DOHH2 (cell line): ENCODE results near the gene LY6G6F.
A peak's percentile ranks its signal among the peaks of the same experiment; 100 is the strongest.

Experiments
- H3F3A ChIP-seq: fragments of 200-600 bp; sonication (generic), shearing (Covaris generic); 2 replicates; pipeline ENCODE4 v1.6.0; 2016; ENCODE audit warnings: antibody characterized with exemption, mild to moderate bottlenecking; ENCODE audit not compliant: control insufficient read depth, insufficient read depth
- H3K27ac ChIP-seq: fragments of 200-600 bp; sonication (generic); 2 replicates; pipeline ENCODE4 v1.5.1; 2014; ENCODE audit warnings: low read depth, mild to moderate bottlenecking, low read length, moderate library complexity
- H3K27me3 ChIP-seq: fragments of 200-600 bp; sonication (generic); 2 replicates; pipeline ENCODE4 v1.6.1; 2014; ENCODE audit warnings: mild to moderate bottlenecking, low read length, mixed read lengths; ENCODE audit not compliant: control insufficient read depth
- H3K36me3 ChIP-seq: fragments of 200-600 bp; sonication (generic); 2 replicates; pipeline ENCODE4 v1.6.1; 2014; ENCODE audit warnings: mild to moderate bottlenecking, low read length, moderate library complexity, mixed read lengths; ENCODE audit not compliant: control insufficient read depth
- H3K4me1 ChIP-seq: fragments of 200-600 bp; sonication (generic); 2 replicates; pipeline ENCODE4 v1.6.1; 2014; ENCODE audit warnings: mild to moderate bottlenecking, low read length, mixed read lengths; ENCODE audit not compliant: control insufficient read depth
- H3K4me2 ChIP-seq: fragments of 200-600 bp; sonication (generic); 2 replicates; pipeline ENCODE4 v1.6.0; 2014; ENCODE audit warnings: mild to moderate bottlenecking, low read length, moderate library complexity
- H3K4me3 ChIP-seq: fragments of 200-600 bp; sonication (generic); 2 replicates; pipeline ENCODE4 v1.5.1; 2014; ENCODE audit warnings: mild to moderate bottlenecking, low read length, mixed read lengths
- H3K79me2 ChIP-seq: fragments of 200-600 bp; sonication (generic); 2 replicates; pipeline ENCODE4 v1.6.1; 2014; ENCODE audit warnings: mild to moderate bottlenecking, low read length, mixed read lengths; ENCODE audit not compliant: control insufficient read depth
- H3K9me2 ChIP-seq: fragments of 200-600 bp; sonication (generic); replicated peaks from 2 replicates; pipeline ENCODE4 v1.6.1; 2014; ENCODE audit warnings: mild to moderate bottlenecking, low read length, mixed read lengths; ENCODE audit not compliant: control insufficient read depth
- H3K9me3 ChIP-seq: fragments of 200-600 bp; sonication (generic); 2 replicates; pipeline ENCODE4 v1.6.1; 2014; ENCODE audit warnings: antibody characterized with exemption, low read length, mixed read lengths; ENCODE audit not compliant: control insufficient read depth, insufficient read depth
- H4K20me1 ChIP-seq: fragments of 200-600 bp; sonication (generic); 2 replicates; pipeline ENCODE4 v1.6.0; 2014; ENCODE audit warnings: low read depth, mild to moderate bottlenecking, antibody characterized with exemption, low read length, moderate library complexity; ENCODE audit not compliant: control insufficient read depth, insufficient read depth
- EZH2phosphoT487 ChIP-seq: fragments of 200-600 bp; sonication (generic); IDR thresholded peaks from 2 replicates; pipeline ENCODE4 v1.6.1; 2017; ENCODE audit warnings: borderline replicate concordance, mild to moderate bottlenecking, antibody characterized with exemption, low read length, moderate library complexity, mixed read lengths
- TF ChIP-seq, protein P1 (sequence below): fragments of 200-600 bp; sonication (generic); IDR thresholded peaks from one replicate; pipeline ENCODE4 v1.5.1; 2014; ENCODE audit warnings: antibody characterized with exemption, mild to moderate bottlenecking, low read depth, low read length; ENCODE audit not compliant: poor library complexity, severe bottlenecking

The LY6G6F gene

DNA sequence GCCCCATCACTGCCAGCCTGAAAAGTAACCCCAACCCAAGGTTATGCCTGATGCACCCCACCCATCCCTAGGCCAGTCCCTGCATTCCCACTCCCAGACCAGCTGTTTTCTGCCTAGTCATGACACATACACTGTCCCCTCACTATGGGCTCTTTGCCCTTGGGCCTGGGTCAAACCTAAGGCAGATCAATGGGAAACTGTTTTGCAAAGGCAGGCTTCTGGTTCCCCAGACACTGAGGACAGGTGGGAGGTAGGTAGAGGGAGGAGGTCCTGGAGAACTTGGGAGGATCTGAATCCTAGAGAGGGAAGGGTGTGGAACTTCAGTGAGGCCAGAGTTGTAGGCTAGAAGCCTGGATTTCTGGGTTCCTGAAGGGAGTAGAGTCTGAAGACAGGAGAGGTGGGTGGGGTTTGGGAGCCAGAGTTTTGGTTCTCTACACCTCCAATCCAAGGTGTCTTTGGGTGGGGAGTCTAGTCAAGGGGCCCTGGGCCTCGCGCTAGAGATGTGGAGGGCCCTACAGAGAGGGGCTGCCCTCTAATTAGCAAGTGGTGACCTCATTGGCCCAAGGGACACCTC, 27.7 kb downstream of the LY6G6F start:
- Histone ChIP-seq H3K27me3 (no peaks in the 10 kb centered on the region), H3K4me2 (peak overlapping the region; percentile 93), H3K4me3 (peak overlapping the region; percentile 84), H3K4me1 (peaks cover 57% of the 10 kb centered on the region), H4K20me1 (peaks cover 10% of the 10 kb centered on the region; the same call in 1 of the 2 replicates), H3K36me3 (peaks cover 57% of the 10 kb centered on the region), H3K9me3 (no peaks in the 10 kb centered on the region), H3F3A (peaks cover 52% of the 10 kb centered on the region), H3K9me2 (no peaks in the 10 kb centered on the region), H3K27ac (peak overlapping the region; percentile 96), H3K79me2 (peaks cover 40% of the 10 kb centered on the region)
- TF ChIP-seq, protein P1, sequence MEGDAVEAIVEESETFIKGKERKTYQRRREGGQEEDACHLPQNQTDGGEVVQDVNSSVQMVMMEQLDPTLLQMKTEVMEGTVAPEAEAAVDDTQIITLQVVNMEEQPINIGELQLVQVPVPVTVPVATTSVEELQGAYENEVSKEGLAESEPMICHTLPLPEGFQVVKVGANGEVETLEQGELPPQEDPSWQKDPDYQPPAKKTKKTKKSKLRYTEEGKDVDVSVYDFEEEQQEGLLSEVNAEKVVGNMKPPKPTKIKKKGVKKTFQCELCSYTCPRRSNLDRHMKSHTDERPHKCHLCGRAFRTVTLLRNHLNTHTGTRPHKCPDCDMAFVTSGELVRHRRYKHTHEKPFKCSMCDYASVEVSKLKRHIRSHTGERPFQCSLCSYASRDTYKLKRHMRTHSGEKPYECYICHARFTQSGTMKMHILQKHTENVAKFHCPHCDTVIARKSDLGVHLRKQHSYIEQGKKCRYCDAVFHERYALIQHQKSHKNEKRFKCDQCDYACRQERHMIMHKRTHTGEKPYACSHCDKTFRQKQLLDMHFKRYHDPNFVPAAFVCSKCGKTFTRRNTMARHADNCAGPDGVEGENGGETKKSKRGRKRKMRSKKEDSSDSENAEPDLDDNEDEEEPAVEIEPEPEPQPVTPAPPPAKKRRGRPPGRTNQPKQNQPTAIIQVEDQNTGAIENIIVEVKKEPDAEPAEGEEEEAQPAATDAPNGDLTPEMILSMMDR: no peak
- no peak for TF ChIP-seq EZH2phosphoT487

DNA sequence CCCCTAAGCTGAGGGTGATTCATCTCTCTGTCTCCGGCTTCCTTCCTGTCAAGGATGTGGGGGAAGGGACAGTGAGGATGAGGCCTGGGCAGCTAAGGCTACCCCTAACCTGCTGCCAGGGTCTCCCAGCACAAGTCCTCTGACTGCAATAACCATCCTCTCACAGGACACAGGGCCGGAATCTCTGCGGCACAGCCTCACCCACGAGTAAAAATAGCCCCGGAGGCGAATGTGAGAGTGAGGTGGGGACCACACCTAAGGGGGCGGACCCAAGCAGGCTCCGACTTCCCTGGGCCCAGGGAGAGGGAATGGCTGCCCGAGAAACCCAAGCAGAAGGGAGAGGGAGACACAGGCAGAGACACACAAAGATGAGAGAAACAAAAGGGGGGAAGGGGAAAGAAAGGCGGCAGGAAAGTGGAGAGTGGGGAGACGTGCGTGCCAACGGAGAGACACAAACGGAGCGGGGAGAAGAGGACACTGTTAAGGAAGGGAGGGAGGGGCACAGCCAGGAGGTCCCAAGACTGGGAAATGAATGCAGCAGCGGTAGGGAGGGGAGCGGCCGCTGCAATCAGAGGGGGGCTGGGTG, 28.2 kb downstream of the LY6G6F start:
- peak overlapping the region; percentile 93 for H3K4me2 ChIP-seq
- H3K4me3 ChIP-seq: peak overlapping the region; percentile 84
- H4K20me1 ChIP-seq: peaks cover 8% of the 10 kb centered on the region; the same call in 1 of the 2 replicates
- H3K27ac ChIP-seq: peak overlapping the region; percentile 96
- peaks cover 41% of the 10 kb centered on the region for H3K79me2 ChIP-seq
- H3K9me3 ChIP-seq: no peaks in the 10 kb centered on the region
- H3K27me3 ChIP-seq: no peaks in the 10 kb centered on the region
- TF ChIP-seq, protein P1: no peak
- no peak for TF ChIP-seq EZH2phosphoT487
- no peaks in the 10 kb centered on the region for H3K9me2 ChIP-seq
- H3K36me3 ChIP-seq: peaks cover 57% of the 10 kb centered on the region
- H3K4me1 ChIP-seq: peaks cover 54% of the 10 kb centered on the region
- peaks cover 53% of the 10 kb centered on the region for H3F3A ChIP-seq

DNA sequence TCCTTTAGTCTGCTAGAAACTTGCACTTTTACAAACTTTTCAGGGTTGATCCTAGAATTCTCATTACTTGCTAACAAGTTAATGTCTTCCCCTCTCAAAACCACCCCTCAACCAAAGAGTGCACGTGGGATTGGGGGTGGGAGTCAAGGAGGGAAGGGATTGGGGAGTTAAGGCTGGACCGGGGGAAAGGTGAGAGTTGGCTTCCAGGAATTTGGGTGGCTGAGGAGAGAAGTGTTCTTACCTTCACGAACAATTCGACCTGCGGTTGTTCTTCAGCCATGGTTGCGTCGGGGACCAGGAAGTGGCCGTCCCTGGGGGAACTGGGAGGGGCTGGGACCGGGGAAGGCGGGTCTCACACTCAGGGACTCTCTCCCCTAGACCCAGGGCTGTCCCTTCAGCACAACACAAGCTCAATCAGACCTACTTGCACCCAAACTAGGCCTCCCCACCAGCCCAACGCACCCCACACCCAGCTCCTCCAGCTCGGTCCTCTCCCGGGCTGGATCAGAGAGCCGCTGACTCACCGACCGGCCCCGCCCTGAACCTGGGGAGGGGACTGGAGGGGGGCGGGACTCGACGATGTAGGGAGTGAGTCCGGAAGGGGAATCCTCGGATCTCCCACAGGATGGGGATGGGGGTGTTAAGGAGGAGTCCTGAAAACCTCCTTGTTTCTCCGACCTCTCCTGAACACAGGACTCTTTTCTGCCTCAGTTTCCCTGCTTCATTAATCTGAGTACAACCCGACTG, 29.5 kb downstream of the LY6G6F start, which contains the start of gene CLIC1:
Gene CLIC1, minus strand, starts transcription at position 510 of the 747 bp plus-strand sequence. Its CDS starts 230 bp downstream, at position 280.
- peaks cover 57% of the 10 kb centered on the region for H3K36me3 ChIP-seq
- no peak for TF ChIP-seq EZH2phosphoT487
- TF ChIP-seq, protein P1: no peak
- H3K27me3 ChIP-seq: no peaks in the 10 kb centered on the region
- H3K9me2 ChIP-seq: no peaks in the 10 kb centered on the region
- H3K27ac ChIP-seq: peak within 1 kb of the TSS; percentile 96
- H3K4me2 ChIP-seq: peak within 1 kb of the TSS; percentile 93
- peak within 1 kb of the TSS; percentile 84 for H3K4me3 ChIP-seq
- H3K79me2 ChIP-seq: peaks cover 54% of the 10 kb centered on the region
- H3K4me1 ChIP-seq: peaks cover 55% of the 10 kb centered on the region
- H3K9me3 ChIP-seq: no peaks in the 10 kb centered on the region
- peaks cover 8% of the 10 kb centered on the region; the same call in 1 of the 2 replicates for H4K20me1 ChIP-seq
- peaks cover 44% of the 10 kb centered on the region for H3F3A ChIP-seq
